ENCODE measurements around the gene TSPAN9. TPM values are rescaled to one million over a fixed set of nuclear protein-coding genes. Genes with fewer than 3 reads are reported as not detected.

Gene TSPAN9
- total and polyA plus RNA-seq, 8 donors: 1.4 to 58.3 (median 7.9) TPM

DNA sequence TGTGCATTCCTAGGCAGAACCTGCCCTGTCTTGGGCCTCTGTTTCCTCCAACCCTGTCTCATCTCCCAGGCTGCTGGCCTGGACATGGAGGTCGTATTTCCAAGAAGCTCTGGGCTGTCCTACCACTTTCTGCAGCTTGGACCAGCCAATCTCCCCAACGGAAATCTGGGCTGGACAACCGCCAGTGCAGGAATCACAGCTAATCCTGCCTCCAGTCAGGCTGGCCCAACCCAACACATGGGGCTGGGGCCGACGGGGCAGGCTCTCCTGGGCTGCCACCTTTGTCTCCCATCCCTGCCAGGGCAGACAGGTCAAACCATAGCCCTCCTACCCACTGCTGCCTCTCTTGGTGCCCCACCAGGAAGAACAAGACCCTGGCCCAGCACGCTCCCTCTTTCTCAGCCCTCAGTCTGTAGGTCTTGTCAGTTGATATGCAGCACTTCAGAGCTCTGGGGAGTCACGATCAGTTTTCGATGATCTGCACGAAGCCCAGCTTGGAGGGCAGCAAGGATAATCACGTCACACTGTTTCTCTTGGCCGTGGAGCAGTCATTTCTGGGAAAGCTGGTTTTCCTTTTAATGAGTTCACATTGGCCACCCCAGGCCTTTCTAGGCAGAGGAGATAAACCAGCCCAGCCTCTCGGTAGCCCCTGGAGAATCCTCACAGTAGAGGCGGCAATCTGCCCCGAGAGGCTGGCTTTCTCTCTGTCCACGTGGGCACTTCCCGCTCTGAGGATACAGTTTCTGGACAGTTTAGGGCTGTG is 218.6 kb downstream of the TSPAN9 start:
- H3K4me1 ChIP-seq: peaks cover 8 to 28% (median 20%) of the 10 kb centered on the region in 4 donors
- DNase-seq: peak; percentile 29 to 68
- H3K36me3 ChIP-seq: no peaks in the 10 kb centered on the region
- intact Hi-C loops (cut with DNase I; ENCODE audit: low total_unique reads): no loop called here
- H3K9me3 ChIP-seq: no peaks in the 10 kb centered on the region
- TF ChIP-seq POLR2A (IDR thresholded peaks at IDR 0.05): no peak
- no peak overlapping the region for H3K27ac ChIP-seq
- peaks cover 0 to 40% (median 6%) of the 10 kb centered on the region in 3 donors for H3K27me3 ChIP-seq
- H3K4me3 ChIP-seq: no peak overlapping the region
- WGBS, 5 donors: 55 to 79% (median 60%) methylated on average over 9 to 16 of the region's 16 CpGs

DNA sequence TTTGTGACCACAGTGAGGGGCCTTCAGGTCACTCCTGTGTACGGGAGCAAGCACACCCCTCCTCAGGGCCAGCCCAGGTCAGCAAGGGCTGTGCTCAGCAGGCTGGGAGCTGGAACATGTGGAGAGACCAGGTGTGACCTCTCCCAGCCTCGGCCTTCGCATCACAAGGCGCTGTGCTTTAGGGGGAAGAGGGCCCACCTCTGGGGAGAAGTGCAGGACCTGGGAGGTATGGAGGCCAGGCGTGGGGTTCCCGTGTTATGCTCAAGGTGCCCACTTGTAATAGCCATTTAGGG is 219.2 kb downstream of the TSPAN9 start:
- no peak overlapping the region for H3K27ac ChIP-seq
- H3K9me3 ChIP-seq: no peaks in the 10 kb centered on the region
- no peaks in the 10 kb centered on the region for H3K36me3 ChIP-seq
- TF ChIP-seq POLR2AphosphoS5 (IDR thresholded peaks at IDR 0.05) (no peak), EP300 (IDR thresholded peaks at IDR 0.05) (no peak), POLR2A (IDR thresholded peaks at IDR 0.05) (no peak)
- TF ChIP-seq, protein P1, sequence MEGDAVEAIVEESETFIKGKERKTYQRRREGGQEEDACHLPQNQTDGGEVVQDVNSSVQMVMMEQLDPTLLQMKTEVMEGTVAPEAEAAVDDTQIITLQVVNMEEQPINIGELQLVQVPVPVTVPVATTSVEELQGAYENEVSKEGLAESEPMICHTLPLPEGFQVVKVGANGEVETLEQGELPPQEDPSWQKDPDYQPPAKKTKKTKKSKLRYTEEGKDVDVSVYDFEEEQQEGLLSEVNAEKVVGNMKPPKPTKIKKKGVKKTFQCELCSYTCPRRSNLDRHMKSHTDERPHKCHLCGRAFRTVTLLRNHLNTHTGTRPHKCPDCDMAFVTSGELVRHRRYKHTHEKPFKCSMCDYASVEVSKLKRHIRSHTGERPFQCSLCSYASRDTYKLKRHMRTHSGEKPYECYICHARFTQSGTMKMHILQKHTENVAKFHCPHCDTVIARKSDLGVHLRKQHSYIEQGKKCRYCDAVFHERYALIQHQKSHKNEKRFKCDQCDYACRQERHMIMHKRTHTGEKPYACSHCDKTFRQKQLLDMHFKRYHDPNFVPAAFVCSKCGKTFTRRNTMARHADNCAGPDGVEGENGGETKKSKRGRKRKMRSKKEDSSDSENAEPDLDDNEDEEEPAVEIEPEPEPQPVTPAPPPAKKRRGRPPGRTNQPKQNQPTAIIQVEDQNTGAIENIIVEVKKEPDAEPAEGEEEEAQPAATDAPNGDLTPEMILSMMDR (IDR thresholded peaks at IDR 0.05): no peak
- 79 to 89% (median 83%) methylated on average over 6 of the region's 6 CpGs for WGBS, 5 donors
- H3K4me1 ChIP-seq: peaks cover 8 to 29% (median 20%) of the 10 kb centered on the region in 4 donors
- no peak overlapping the region for H3K4me3 ChIP-seq
- H3K27me3 ChIP-seq: peaks cover 0 to 40% (median 6%) of the 10 kb centered on the region in 3 donors
- no peak for DNase-seq
- intact Hi-C loops (cut with DNase I; ENCODE audit: low total_unique reads): no loop called here

DNA sequence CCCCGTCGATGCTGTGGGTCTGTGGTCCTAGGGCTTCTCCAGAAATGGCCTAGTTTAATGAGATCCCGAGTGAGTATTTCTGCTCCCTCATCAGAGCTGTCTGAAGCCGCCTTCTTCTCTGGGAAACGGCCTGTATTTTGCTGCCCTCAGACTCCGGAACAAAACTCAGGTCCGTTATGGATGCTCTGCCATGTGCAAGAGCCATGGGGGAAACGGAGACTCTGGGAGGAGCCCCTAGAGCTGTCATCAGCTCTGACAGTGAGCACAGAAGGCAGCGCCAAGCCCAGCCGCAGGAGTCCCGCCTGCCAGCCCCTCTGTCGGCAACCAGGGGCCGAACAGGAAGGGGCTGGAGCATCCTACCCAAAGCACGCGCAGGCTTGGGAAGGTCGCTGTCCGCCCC is 221.4 kb downstream of the TSPAN9 start:
- Histone ChIP-seq H3K4me3 (no peak overlapping the region), H3K4me1 (peaks cover 8 to 29% (median 20%) of the 10 kb centered on the region in 4 donors), H3K27me3 (peaks cover 0 to 46% (median 6%) of the 10 kb centered on the region in 3 donors), H3K9me3 (no peaks in the 10 kb centered on the region), H3K36me3 (no peaks in the 10 kb centered on the region), H3K27ac (no peak overlapping the region)
- DNase-seq: no peak
- intact Hi-C loops (cut with DNase I; ENCODE audit: low total_unique reads): no loop called here
- no peak for TF ChIP-seq POLR2AphosphoS5 (IDR thresholded peaks at IDR 0.05)
- TF ChIP-seq, protein P1 (IDR thresholded peaks at IDR 0.05): no peak
- TF ChIP-seq EP300 (IDR thresholded peaks at IDR 0.05): no peak
- no peak for TF ChIP-seq POLR2A (IDR thresholded peaks at IDR 0.05)
- WGBS, 5 donors: 51 to 67% (median 61%) methylated on average over 17 of the region's 17 CpGs

DNA sequence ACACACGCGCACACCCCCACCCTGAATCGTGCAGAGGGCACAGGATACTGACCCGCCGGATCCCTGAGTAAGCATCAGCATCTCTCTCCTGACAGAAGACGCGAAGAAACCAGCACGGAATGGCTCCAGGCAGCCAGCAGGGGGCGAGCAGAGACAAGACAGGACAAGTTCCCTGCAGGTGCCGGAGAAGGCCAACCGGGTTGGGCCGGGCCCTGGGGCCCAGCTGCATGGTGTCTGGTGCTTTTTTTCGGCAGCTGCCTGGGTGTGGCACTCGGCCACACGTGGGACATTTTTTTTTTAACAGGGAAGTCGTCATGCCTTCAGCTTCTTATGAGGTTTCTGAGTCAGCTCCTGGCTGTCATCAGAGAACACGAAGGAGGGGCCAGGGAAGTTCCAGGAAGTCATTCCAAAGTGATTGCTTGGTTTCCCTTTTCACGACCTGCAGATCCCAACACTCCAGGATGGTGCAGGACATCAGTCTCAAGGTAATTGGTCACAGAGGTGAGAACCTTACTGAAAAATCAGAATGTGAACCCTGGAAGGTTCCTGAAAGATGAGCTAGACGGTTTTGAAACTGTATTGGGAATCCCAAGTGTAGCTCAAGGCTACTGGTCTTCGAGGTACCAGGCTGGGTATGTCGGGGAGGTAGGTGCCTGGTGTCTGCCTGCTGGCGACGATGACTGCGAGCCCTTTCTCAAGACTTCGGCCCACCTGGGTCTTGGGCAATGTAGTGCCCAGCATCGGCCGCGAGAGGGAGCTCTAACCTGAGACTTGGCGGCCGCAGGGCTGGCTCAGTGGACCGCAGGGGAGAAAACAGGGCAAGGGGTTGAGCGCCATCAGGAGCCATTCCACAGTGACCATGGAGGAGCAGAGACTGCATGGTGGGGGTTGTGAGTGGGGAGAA is 223.0 kb downstream of the TSPAN9 start:
- DNase-seq: peak; percentile 90 to 94
- WGBS, 5 donors: 1 to 3% (median 1%) methylated on average over 30 to 32 of the region's 32 CpGs
- H3K27ac ChIP-seq: peak overlapping the region; percentile 60 to 76 (median 68)
- no peaks in the 10 kb centered on the region for H3K9me3 ChIP-seq
- TF ChIP-seq, protein P1 (IDR thresholded peaks at IDR 0.05): peak in 5 of 7 experiments; percentile 90 to 97 (median 94)
- TF ChIP-seq EP300 (IDR thresholded peaks at IDR 0.05) (no peak), POLR2AphosphoS5 (IDR thresholded peaks at IDR 0.05) (peak in 1 of 3 donors; percentile 61)
- peak overlapping the region in 2 of 4 donors; percentile 8 to 23 for H3K4me3 ChIP-seq
- peaks cover 0 to 44% (median 6%) of the 10 kb centered on the region in 3 donors for H3K27me3 ChIP-seq
- intact Hi-C loops (cut with DNase I; ENCODE audit: low total_unique reads): loop anchor here (5.0 kb wide), 2 partner anchors 477 to 507 kb away; no protein-coding TSS in a partner anchor
- peaks cover 8 to 29% (median 16%) of the 10 kb centered on the region in 4 donors for H3K4me1 ChIP-seq
- H3K36me3 ChIP-seq: no peaks in the 10 kb centered on the region
